ENCODE measurements around the gene FUZ.
A peak's percentile ranks its signal among the peaks of the same experiment; 100 is the strongest.

Gene FUZ, protein sequence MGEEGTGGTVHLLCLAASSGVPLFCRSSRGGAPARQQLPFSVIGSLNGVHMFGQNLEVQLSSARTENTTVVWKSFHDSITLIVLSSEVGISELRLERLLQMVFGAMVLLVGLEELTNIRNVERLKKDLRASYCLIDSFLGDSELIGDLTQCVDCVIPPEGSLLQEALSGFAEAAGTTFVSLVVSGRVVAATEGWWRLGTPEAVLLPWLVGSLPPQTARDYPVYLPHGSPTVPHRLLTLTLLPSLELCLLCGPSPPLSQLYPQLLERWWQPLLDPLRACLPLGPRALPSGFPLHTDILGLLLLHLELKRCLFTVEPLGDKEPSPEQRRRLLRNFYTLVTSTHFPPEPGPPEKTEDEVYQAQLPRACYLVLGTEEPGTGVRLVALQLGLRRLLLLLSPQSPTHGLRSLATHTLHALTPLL

DNA sequence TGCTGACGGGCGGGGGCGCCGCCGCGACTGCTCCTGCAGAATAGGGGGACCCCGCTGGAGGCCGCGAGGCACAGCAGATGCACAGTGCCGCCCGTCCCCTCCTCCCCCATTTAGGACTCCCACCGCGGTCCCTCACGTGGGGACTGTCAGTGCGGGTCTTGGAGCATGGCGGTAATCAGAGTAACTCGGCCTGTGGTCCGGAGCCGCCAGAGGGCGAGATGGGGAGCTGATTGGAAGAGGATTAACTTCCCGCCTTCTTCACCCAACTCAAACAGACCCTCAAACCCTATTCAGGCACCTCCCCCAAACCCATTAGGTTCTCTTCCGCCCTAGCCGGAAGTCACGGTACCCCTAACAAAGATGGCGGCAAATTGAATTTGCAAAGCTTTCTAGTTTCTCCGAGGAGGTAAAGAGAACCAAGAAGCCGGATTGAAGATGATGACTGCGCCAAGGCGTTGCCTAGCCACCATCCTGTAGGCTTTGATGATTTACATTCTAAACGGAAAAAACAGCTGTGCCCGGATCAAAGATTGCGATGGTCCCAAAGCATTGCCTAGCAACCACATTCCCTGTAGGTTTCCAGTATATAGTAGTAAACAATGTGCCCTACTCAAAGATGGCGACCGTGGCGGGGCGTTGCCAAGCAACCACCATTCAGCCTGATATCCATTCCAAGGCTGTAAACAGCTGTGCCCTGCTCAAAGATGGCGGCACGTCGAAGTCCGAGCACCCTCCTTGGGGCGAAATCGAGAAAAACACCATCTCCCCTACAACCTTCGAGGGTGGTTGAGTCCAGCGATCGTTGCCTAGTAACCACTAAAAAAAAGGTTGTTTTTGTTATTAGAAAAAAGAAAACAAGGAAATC lies at the start of gene FUZ:
FUZ (minus strand) TSS at position 296 of the 865 bp plus-strand sequence; CDS start at position 110, 186 bp downstream.
- peak; percentile 94 for DNase-seq (ENCODE audit: low read depth, low spot score)
- no peaks in the 10 kb centered on the region for H3K27me3 ChIP-seq (ENCODE audit: insufficient read depth, insufficient read length)
- H3K4me3 ChIP-seq (ENCODE audit: insufficient read length, low read depth): peak within 1 kb of the TSS; percentile 71
- H3K9me3 ChIP-seq (ENCODE audit: insufficient read depth, low read length): no peaks in the 10 kb centered on the region
- TF ChIP-seq SUZ12 (IDR thresholded peaks at IDR 0.05; ENCODE audit: extremely low read depth, insufficient read depth, insufficient read length) (no peak), YY1 (IDR thresholded peaks at IDR 0.05; ENCODE audit: insufficient read depth, insufficient read length) (peak; percentile 98)
- H3K4me1 ChIP-seq (ENCODE audit: insufficient read depth, insufficient read length): peaks cover 7% of the 10 kb centered on the region
- peaks cover 16% of the 10 kb centered on the region for H3K36me3 ChIP-seq (ENCODE audit: insufficient read depth, insufficient read length, low read length)
- H3K9ac ChIP-seq (ENCODE audit: insufficient read length, low read depth): peak within 1 kb of the TSS; percentile 81

DNA sequence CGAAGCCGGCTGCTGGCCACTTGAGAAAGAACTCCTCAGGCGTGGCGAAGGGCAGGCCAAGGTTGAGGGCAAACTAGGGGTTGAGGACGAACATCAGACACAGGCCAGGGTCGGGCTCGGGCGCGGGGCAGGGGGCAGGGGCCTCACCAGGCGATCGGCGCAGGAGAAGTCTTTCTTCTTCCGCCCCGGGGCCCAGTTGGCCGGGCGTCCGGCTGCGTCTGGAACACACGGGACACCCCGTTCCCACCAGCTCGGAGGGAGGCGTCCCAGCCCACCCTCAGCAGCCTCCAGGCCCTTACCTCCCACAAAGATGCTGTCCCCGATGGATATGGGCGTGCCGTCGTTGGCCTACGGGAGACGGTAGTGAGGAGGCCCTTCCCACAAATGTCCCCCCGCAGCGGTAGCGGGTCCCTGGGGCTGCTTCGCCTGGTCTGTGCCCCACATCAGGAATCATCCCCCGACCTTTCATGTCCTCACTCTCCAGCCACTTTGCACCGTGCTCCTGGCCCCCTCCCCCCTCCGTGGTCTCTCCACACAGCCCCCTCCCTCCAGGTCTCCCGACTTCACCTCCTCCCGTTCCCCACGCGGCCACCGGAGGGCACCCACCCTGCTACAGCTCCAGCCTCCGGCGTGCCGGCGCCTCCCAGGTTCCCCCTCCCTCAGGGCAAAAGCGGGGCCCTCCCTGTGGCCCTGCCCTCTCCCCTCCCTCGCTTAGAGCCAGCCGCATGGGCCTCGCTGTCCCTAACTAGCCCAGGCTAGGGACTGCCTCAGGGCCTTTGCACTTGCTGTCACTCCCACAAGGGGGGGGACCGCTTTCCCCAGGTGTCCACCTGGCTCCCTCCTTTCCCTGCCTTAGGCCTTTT lies 49.5 kb upstream of the FUZ start:
- no peak overlapping the region for H3K4me3 ChIP-seq (ENCODE audit: insufficient read length, low read depth)
- no peak for DNase-seq (ENCODE audit: low read depth, low spot score)
- no peaks in the 10 kb centered on the region for H3K9me3 ChIP-seq (ENCODE audit: insufficient read depth, low read length)
- peaks cover 31% of the 10 kb centered on the region for H3K4me1 ChIP-seq (ENCODE audit: insufficient read depth, insufficient read length)
- no peak for TF ChIP-seq ZNF274 (IDR thresholded peaks at IDR 0.05; ENCODE audit: low read depth, low read length)
- no peak for TF ChIP-seq SUZ12 (IDR thresholded peaks at IDR 0.05; ENCODE audit: extremely low read depth, insufficient read depth, insufficient read length)
- no peak for TF ChIP-seq YY1 (IDR thresholded peaks at IDR 0.05; ENCODE audit: insufficient read depth, insufficient read length)
- no peaks in the 10 kb centered on the region for H3K27me3 ChIP-seq (ENCODE audit: insufficient read depth, insufficient read length)
- H3K36me3 ChIP-seq (ENCODE audit: insufficient read depth, insufficient read length, low read length): peaks cover 76% of the 10 kb centered on the region
- no peak overlapping the region for H3K9ac ChIP-seq (ENCODE audit: insufficient read length, low read depth)

DNA sequence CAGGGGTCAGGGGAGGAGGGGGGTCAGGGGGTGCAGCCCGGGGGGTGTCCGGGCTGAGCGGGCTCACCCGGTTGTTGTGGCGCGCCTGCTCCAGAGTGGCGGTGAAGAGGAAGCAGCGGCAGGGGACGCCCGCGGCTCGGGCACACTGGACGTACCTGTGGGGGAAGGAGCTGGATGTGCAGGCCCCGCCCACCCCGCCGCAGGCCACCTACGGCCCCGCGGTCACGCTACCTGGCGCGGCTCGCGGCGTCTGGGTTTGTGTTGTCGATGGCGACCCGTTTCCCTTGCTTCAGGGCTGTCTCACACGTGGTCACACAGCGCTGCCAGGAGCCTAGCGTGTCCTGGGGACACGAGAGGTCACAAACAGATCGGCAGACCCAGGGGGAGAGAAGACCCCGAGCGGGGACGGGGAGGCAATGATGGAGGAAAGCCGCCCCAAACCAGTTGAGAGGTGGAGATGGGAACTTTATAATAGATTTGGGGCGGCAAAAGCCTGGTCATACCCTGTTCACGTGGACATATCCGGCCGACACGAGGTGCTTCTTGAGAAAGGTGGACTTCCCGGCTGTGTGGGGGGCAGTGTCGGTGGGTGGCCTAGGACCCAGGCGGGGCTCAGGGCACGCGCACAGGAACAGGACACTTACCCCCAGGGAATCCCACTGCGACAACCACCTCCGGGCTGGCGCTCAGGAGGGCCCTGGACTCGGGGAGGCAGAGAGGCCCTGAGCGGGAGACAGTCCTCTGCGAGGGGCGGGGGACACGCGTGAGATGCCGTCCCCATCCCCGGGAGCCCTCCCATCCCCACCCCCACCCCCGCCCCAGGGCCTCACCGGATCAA lies 48.7 kb upstream of the FUZ start:
- no peak for TF ChIP-seq SUZ12 (IDR thresholded peaks at IDR 0.05; ENCODE audit: extremely low read depth, insufficient read depth, insufficient read length)
- no peak for TF ChIP-seq YY1 (IDR thresholded peaks at IDR 0.05; ENCODE audit: insufficient read depth, insufficient read length)
- no peak for TF ChIP-seq ZNF274 (IDR thresholded peaks at IDR 0.05; ENCODE audit: low read depth, low read length)
- Histone ChIP-seq H3K9me3 (ENCODE audit: insufficient read depth, low read length) (no peaks in the 10 kb centered on the region), H3K36me3 (ENCODE audit: insufficient read depth, insufficient read length, low read length) (peaks cover 85% of the 10 kb centered on the region), H3K9ac (ENCODE audit: insufficient read length, low read depth) (no peak overlapping the region), H3K27me3 (ENCODE audit: insufficient read depth, insufficient read length) (no peaks in the 10 kb centered on the region), H3K4me1 (ENCODE audit: insufficient read depth, insufficient read length) (peaks cover 35% of the 10 kb centered on the region), H3K4me3 (ENCODE audit: insufficient read length, low read depth) (no peak overlapping the region)
- DNase-seq (ENCODE audit: low read depth, low spot score): no peak

DNA sequence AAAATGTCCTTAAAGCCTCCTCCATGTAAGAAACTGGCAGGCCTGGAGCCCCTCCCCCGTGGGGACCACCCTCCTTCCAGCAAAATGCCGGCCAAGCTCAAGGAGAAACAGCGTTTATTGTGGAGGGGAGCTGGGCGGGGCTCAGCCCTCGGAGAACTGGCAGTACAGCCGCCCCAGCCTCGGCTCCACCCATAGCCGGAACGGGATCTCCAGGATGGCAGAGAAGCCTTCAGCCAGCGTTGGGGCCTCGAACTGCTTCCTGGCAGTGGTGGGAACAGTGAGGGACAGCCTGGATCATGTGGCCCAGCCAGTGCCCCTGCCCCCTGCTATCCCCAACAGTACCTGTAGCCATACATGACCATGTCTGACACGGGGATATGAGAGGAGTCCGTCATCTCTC lies 48.0 kb upstream of the FUZ start:
- DNase-seq (ENCODE audit: low read depth, low spot score): no peak
- H3K36me3 ChIP-seq (ENCODE audit: insufficient read depth, insufficient read length, low read length): peaks cover 86% of the 10 kb centered on the region
- H3K4me1 ChIP-seq (ENCODE audit: insufficient read depth, insufficient read length): peaks cover 35% of the 10 kb centered on the region

DNA sequence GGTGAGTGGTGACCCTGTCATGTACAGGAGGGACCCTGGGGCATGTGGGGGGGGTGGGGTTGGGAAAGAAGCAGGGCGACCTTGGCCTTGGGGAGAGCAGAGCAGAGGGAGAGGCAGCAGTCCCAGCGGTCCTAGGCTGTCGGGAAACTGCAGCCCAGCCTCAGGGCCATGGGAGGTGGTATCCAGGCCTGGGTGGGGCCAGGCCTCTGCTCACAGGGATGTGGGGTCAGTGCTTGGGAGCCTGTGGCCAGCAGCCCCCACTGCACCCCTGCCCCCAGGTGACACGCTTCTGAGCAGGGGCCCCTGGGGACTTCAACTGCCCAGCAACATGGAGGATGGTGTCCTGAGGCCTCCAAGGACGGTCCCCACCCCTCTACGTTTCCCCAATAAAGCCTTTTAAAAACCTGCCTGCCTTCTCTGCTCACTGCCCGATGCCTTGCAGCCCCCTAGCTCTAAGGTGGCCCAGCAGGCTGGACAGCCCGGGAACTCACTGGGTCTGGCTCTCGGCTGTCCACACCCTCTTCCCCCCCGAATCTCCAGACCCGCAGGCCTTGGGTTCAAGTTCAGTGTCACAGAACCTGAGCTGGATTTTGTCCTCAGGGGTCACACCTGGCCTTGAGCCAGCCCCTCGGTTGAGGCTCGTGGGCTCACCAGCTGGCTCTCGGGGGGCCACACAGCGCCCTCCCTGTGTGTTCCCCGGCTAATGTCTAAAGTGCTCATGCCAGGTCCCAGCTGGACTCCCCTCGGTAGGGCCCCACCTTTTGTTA lies 47.4 kb upstream of the FUZ start:
- Histone ChIP-seq H3K36me3 (ENCODE audit: insufficient read depth, insufficient read length, low read length) (peaks cover 89% of the 10 kb centered on the region), H3K27me3 (ENCODE audit: insufficient read depth, insufficient read length) (no peaks in the 10 kb centered on the region), H3K9ac (ENCODE audit: insufficient read length, low read depth) (no peak overlapping the region), H3K9me3 (ENCODE audit: insufficient read depth, low read length) (no peaks in the 10 kb centered on the region), H3K4me1 (ENCODE audit: insufficient read depth, insufficient read length) (peaks cover 32% of the 10 kb centered on the region), H3K4me3 (ENCODE audit: insufficient read length, low read depth) (no peak overlapping the region)
- no peak for DNase-seq (ENCODE audit: low read depth, low spot score)
- TF ChIP-seq SUZ12 (IDR thresholded peaks at IDR 0.05; ENCODE audit: extremely low read depth, insufficient read depth, insufficient read length) (no peak), YY1 (IDR thresholded peaks at IDR 0.05; ENCODE audit: insufficient read depth, insufficient read length) (no peak), ZNF274 (IDR thresholded peaks at IDR 0.05; ENCODE audit: low read depth, low read length) (no peak)

More for the DNA sequence above, 48.0 kb upstream of the FUZ start:
- H3K27me3 ChIP-seq (ENCODE audit: insufficient read depth, insufficient read length): no peaks in the 10 kb centered on the region
- no peak overlapping the region for H3K4me3 ChIP-seq (ENCODE audit: insufficient read length, low read depth)
- no peak overlapping the region for H3K9ac ChIP-seq (ENCODE audit: insufficient read length, low read depth)
- TF ChIP-seq SUZ12 (IDR thresholded peaks at IDR 0.05; ENCODE audit: extremely low read depth, insufficient read depth, insufficient read length) (no peak), YY1 (IDR thresholded peaks at IDR 0.05; ENCODE audit: insufficient read depth, insufficient read length) (no peak), ZNF274 (IDR thresholded peaks at IDR 0.05; ENCODE audit: low read depth, low read length) (no peak)
- no peaks in the 10 kb centered on the region for H3K9me3 ChIP-seq (ENCODE audit: insufficient read depth, low read length)
